Astrocyte (in vitro differentiated cells and primary cell): ENCODE data around the gene NEUROD6.

ENCODE experiments used
- CTCF ChIP-seq: IDR thresholded peaks from 2 replicates; pipeline ENCODE4 v1.5.1; 2011; ENCODE audit warnings: low read depth, mild to moderate bottlenecking, inconsistent platforms, low read length, moderate library complexity; ENCODE audit not compliant: insufficient read depth
- EZH2 ChIP-seq: IDR thresholded peaks from 2 replicates; pipeline ENCODE4 v1.6.1; 2012; ENCODE audit warnings: mild to moderate bottlenecking, low read length, inconsistent platforms; ENCODE audit not compliant: insufficient read depth

GRCh38 chr7:31290601-31291000 is 49.9 kb downstream of the NEUROD6 start:
- TF ChIP-seq CTCF: no peak
- TF ChIP-seq EZH2: no peak
